Astrocyte (in vitro differentiated cells and primary cell): ENCODE data around the gene BCL3.

Experiments
- EZH2 ChIP-seq: IDR thresholded peaks from 2 replicates; pipeline ENCODE4 v1.6.1; 2012; ENCODE audit warnings: mild to moderate bottlenecking, low read length, inconsistent platforms; ENCODE audit not compliant: insufficient read depth
- TF ChIP-seq, protein P1 (sequence below): IDR thresholded peaks from 2 replicates; pipeline ENCODE4 v1.5.1; 2011; ENCODE audit warnings: low read depth, mild to moderate bottlenecking, inconsistent platforms, low read length, moderate library complexity; ENCODE audit not compliant: insufficient read depth

DNA sequence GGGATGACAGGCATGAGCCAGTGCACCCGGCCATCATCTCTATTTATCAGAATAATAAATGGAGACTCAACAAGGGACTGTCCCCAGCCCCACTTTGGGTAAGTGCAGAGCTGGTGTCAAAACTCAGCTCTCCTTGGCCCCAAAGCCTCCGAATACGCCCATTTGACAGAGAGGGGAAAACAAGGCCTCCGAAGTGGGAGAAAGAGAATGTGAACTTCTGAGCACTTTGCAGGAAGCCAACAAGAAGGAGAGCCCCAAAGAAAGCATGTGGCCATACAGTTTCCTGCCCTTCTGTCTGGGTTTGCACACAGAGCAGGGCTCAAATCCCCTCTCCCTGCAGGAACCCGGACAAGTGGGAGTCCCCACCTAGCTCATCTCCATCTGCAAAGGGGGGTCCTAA is 48.0 kb upstream of the BCL3 start:
- TF ChIP-seq EZH2, result no peak
- TF ChIP-seq, protein P1, sequence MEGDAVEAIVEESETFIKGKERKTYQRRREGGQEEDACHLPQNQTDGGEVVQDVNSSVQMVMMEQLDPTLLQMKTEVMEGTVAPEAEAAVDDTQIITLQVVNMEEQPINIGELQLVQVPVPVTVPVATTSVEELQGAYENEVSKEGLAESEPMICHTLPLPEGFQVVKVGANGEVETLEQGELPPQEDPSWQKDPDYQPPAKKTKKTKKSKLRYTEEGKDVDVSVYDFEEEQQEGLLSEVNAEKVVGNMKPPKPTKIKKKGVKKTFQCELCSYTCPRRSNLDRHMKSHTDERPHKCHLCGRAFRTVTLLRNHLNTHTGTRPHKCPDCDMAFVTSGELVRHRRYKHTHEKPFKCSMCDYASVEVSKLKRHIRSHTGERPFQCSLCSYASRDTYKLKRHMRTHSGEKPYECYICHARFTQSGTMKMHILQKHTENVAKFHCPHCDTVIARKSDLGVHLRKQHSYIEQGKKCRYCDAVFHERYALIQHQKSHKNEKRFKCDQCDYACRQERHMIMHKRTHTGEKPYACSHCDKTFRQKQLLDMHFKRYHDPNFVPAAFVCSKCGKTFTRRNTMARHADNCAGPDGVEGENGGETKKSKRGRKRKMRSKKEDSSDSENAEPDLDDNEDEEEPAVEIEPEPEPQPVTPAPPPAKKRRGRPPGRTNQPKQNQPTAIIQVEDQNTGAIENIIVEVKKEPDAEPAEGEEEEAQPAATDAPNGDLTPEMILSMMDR, result no peak
